ENCODE data around the gene CMKLR1. TPM values are rescaled to one million over a fixed set of nuclear protein-coding genes. Genes with fewer than 3 reads are reported as not detected.
A peak's percentile ranks its signal among the peaks of the same experiment; 100 is the strongest.

Gene CMKLR1
- polyA plus RNA-seq, 1 of the 3 experiments (the other 2 are of a cell fraction) = 0.15 TPM

- Histone ChIP-seq H3K9me2 (no peaks in the 10 kb centered on the region), H3K4me3 (ENCODE audit: low read depth in 2 of 2, low read length in 1 of 2) (no peak overlapping the region), H2AFZ (ENCODE audit: low read depth) (no peak overlapping the region), H3K27me3 (ENCODE audit: insufficient read depth) (no peaks in the 10 kb centered on the region), H3K36me3 (replicated peaks in 1 of 2; ENCODE audit: control insufficient read depth in 1 of 2, insufficient read depth in 2 of 2, low read length in 1 of 2) (no peaks in the 10 kb centered on the region), H3F3A (replicated peaks; ENCODE audit: insufficient read depth) (no peaks in the 10 kb centered on the region), H3K27ac (ENCODE audit: low read depth in 2 of 2, low read length in 1 of 2) (peak overlapping the region in 1 of 2 experiments; percentile 35; a peak in 2 of 4 replicates), H4K20me1 (ENCODE audit: insufficient read depth) (no peaks in the 10 kb centered on the region), H3K9me3 (no peaks in the 10 kb centered on the region), H3K4me1 (ENCODE audit: control insufficient read depth in 1 of 2, insufficient read depth in 2 of 2, low read depth in 1 of 2, low read length in 1 of 2) (peaks cover 0 to 19% of the 10 kb centered on the region in 2 experiments; a peak in 2 of 4 replicates), H3K79me2 (ENCODE audit: insufficient read depth) (no peaks in the 10 kb centered on the region), H3K4me2 (no peak overlapping the region), H3K9ac (no peak overlapping the region)
- POLR2A ChIA-PET = no interaction called here
- TF ChIP-seq EZH2phosphoT487 (IDR thresholded peaks at IDR 0.05; ENCODE audit: borderline replicate concordance, low read depth) = no peak
- TF ChIP-seq RCOR1 (IDR thresholded peaks at IDR 0.05; ENCODE audit: low read length) = no peak
- TF ChIP-seq USF1 (IDR thresholded peaks at IDR 0.05; ENCODE audit: borderline replicate concordance, low read depth) = no peak
- CTCF ChIA-PET = interaction anchor here (1.3 to 1.5 kb wide), 3 partner anchors 9 to 92 kb away, joined by 3 to 4 read pairs (median 3); no protein-coding TSS in a partner anchor
- DNase-seq = no peak
Measured at GRCh38 chr12:108365324-108365723, 26.2 kb upstream of the CMKLR1 start.

GRCh38 chr12:108364879-108365278 is 25.8 kb upstream of the CMKLR1 start:
- Histone ChIP-seq H3K36me3 (replicated peaks in 1 of 2; ENCODE audit: control insufficient read depth in 1 of 2, insufficient read depth in 2 of 2, low read length in 1 of 2) (no peaks in the 10 kb centered on the region), H3K9ac (no peak overlapping the region), H2AFZ (ENCODE audit: low read depth) (no peak overlapping the region), H3K9me2 (no peaks in the 10 kb centered on the region), H3K27me3 (ENCODE audit: insufficient read depth) (no peaks in the 10 kb centered on the region), H4K20me1 (ENCODE audit: insufficient read depth) (no peaks in the 10 kb centered on the region), H3K9me3 (no peaks in the 10 kb centered on the region), H3K4me1 (ENCODE audit: control insufficient read depth in 1 of 2, insufficient read depth in 2 of 2, low read depth in 1 of 2, low read length in 1 of 2) (peaks cover 0 to 15% of the 10 kb centered on the region in 2 experiments; a peak in 2 of 4 replicates), H3F3A (replicated peaks; ENCODE audit: insufficient read depth) (no peaks in the 10 kb centered on the region), H3K27ac (ENCODE audit: low read depth in 2 of 2, low read length in 1 of 2) (peak overlapping the region in 1 of 2 experiments; percentile 35; a peak in 2 of 4 replicates), H3K4me3 (ENCODE audit: low read depth in 2 of 2, low read length in 1 of 2) (no peak overlapping the region), H3K4me2 (no peak overlapping the region), H3K79me2 (ENCODE audit: insufficient read depth) (no peaks in the 10 kb centered on the region)
- no peak for TF ChIP-seq USF1 (IDR thresholded peaks at IDR 0.05; ENCODE audit: borderline replicate concordance, low read depth)
- TF ChIP-seq RCOR1 (IDR thresholded peaks at IDR 0.05; ENCODE audit: low read length) = no peak
- TF ChIP-seq YY1 (IDR thresholded peaks at IDR 0.05; ENCODE audit: low read depth) = no peak
- no peak for TF ChIP-seq TEAD4 (IDR thresholded peaks at IDR 0.05; ENCODE audit: borderline replicate concordance, insufficient read depth)
- no peak for TF ChIP-seq RAD21 (IDR thresholded peaks at IDR 0.05; ENCODE audit: low read length)
- TF ChIP-seq TCF12 (IDR thresholded peaks at IDR 0.05) = no peak
- no peak for TF ChIP-seq CTCF (IDR thresholded peaks at IDR 0.05)
- TF ChIP-seq TAF1 (IDR thresholded peaks at IDR 0.05; ENCODE audit: borderline replicate concordance, low read depth, low read length) = no peak
- no peak for TF ChIP-seq SIN3A (IDR thresholded peaks at IDR 0.05; ENCODE audit: borderline replicate concordance, low read depth, low read length)
- no peak for TF ChIP-seq POLR2AphosphoS5 (IDR thresholded peaks at IDR 0.05; ENCODE audit: low read depth, low read length)
- TF ChIP-seq NRF1 (IDR thresholded peaks at IDR 0.05; ENCODE audit: low read depth, low read length) = no peak
- no peak for TF ChIP-seq FOSL2 (IDR thresholded peaks at IDR 0.05; ENCODE audit: borderline replicate concordance, low read depth)
- ChIA-PET POLR2A (no interaction called here), CTCF (interaction anchor here (0.9 to 1.5 kb wide), 4 partner anchors 8 to 92 kb away, joined by 3 to 4 read pairs (median 3); partner anchors contain the start of gene CMKLR1)
- no peak for DNase-seq
- 85% methylated on average over 3 of the region's 3 CpGs for WGBS (ENCODE audit: low lambda C conversion rate)

Measured in SK-N-SH (cell line).